Mucosa of stomach (tissue), 1 donor: ENCODE measurements around the gene TRMT10B.
"Not testable (repeated sequence)": the region's sequence is repeated elsewhere in the genome, so short reads cannot be mapped to it uniquely, and the experiment has no call there.

Source experiments
- H3K27me3 ChIP-seq: one replicate; pipeline ENCODE4 v1.7.0; 2013; ENCODE audit warnings: mild to moderate bottlenecking, low read length; ENCODE audit not compliant: control insufficient read depth, insufficient read depth
- H3K36me3 ChIP-seq: one replicate; pipeline ENCODE4 v1.7.0; 2013; ENCODE audit warnings: low read length; ENCODE audit not compliant: control insufficient read depth, insufficient read depth
- H3K4me1 ChIP-seq: one replicate; pipeline ENCODE4 v1.7.0; 2013; ENCODE audit warnings: mild to moderate bottlenecking, low read length; ENCODE audit not compliant: control insufficient read depth, insufficient read depth
- H3K4me3 ChIP-seq: one replicate; pipeline ENCODE4 v1.7.0; 2013; ENCODE audit warnings: low read length
- H3K9ac ChIP-seq: one replicate; pipeline ENCODE4 v1.7.0; 2013; ENCODE audit warnings: mild to moderate bottlenecking, low read length, moderate library complexity
- H3K9me3 ChIP-seq: one replicate; pipeline ENCODE4 v1.7.0; 2013; ENCODE audit warnings: mild to moderate bottlenecking, low read length, moderate library complexity; ENCODE audit not compliant: control insufficient read depth
- donor health status: Pancreatic carcinoma.

Gene TRMT10B

DNA sequence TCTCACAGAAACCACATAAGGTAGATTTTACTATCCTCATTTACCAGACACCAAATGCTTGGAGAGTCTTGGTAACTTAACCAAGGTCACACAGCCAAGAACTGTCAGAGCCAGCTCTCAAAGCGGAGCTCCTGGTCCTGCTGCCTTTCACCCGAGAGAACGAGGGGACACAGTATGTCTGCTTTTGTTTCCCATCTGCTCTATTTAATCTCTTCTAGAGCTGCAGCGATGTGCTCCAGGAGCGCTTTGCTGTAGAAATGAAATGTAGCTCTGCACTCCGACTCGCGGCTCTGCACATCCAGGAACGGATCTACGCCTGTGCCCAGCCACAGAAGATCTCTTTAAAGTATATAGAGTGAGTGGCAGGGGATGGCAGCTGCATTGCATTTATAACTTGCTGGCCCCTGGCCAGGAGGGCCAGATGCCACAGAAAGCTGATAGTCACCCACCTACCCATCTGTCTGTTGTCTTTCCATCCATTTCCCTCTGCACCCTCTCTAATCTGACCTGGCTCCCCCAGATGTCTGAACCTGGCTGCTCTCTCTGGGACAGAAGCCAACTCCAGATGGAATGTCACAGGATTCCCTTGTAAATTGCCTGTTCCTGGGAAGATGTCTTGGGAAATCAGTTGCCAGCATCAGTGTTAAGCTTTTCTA, 21.4 kb upstream of the TRMT10B start:
- no peaks in the 10 kb centered on the region for H3K36me3 ChIP-seq
- no peak overlapping the region for H3K4me3 ChIP-seq
- no peaks in the 10 kb centered on the region for H3K27me3 ChIP-seq
- no peak overlapping the region for H3K9ac ChIP-seq
- no peaks in the 10 kb centered on the region for H3K4me1 ChIP-seq
- H3K9me3 ChIP-seq, result no peaks in the 10 kb centered on the region

DNA sequence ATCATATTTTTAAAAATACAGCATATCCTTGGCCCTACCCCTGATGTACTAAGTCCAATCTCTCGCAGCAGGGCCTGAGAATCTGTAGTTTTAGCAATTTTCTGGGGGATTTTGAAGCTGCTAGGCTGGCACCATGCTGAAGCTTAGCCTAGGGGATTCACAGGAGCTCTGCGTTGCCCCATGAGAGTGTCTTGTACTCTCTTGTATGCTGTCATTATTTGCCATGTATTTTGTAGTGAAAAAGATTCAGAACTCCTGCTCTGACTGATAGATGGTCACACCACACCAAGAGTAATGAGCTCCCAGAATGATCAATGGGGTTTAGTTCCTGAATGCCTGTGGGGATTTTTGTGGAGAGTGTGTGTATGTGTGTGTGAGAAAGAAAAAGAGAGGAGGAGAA, 20.7 kb upstream of the TRMT10B start:
- Histone ChIP-seq H3K27me3 (no peaks in the 10 kb centered on the region), H3K9me3 (no peaks in the 10 kb centered on the region), H3K36me3 (no peaks in the 10 kb centered on the region), H3K4me1 (no peaks in the 10 kb centered on the region), H3K4me3 (no peak overlapping the region), H3K9ac (no peak overlapping the region)

DNA sequence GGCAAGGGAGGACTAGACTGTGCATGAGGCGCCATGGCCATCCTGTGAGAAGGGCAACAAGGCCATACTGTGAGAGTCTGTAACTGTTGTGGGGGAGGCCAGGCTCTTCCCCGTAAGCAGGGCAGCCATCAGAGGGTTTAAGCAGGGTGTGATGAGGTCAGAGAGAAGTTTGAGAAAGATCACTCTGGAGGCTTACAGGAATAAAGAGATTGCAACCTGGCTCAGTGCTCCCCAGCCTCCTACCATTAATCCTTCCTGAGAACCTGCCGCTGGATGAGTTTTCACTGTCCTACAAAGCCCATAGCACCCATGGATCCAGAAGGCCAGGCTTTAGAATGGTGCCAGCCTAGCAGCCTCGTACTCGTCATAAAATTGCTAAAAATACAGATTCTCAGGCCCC, 14.4 kb upstream of the TRMT10B start:
- H3K9ac ChIP-seq, result no peak overlapping the region
- no peaks in the 10 kb centered on the region for H3K27me3 ChIP-seq
- H3K4me3 ChIP-seq, result no peak overlapping the region
- H3K36me3 ChIP-seq, result no peaks in the 10 kb centered on the region
- no peaks in the 10 kb centered on the region for H3K9me3 ChIP-seq
- H3K4me1 ChIP-seq, result no peaks in the 10 kb centered on the region

DNA sequence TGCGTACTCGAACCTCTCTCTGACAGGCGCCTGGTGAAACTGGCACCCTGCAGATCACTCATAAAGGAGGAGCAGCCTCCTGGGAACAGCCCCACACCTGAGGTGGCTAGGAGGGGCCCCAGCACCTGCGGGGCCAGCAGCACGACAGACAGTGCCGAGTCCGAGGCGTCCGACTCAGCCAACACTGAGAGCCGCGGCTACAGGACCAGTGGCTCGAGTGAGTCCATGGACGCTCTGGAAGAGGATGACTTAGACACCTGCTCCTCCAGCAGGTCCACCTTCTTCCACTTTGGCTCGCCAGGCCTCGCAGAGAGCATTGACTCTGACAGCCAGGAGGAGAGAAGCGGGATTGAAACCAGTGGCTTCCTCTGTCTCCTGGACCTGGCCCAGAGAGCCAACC, 13.5 kb upstream of the TRMT10B start:
- Histone ChIP-seq H3K9me3 (no peaks in the 10 kb centered on the region), H3K4me1 (no peaks in the 10 kb centered on the region), H3K27me3 (no peaks in the 10 kb centered on the region), H3K9ac (no peak overlapping the region), H3K36me3 (no peaks in the 10 kb centered on the region), H3K4me3 (no peak overlapping the region)

DNA sequence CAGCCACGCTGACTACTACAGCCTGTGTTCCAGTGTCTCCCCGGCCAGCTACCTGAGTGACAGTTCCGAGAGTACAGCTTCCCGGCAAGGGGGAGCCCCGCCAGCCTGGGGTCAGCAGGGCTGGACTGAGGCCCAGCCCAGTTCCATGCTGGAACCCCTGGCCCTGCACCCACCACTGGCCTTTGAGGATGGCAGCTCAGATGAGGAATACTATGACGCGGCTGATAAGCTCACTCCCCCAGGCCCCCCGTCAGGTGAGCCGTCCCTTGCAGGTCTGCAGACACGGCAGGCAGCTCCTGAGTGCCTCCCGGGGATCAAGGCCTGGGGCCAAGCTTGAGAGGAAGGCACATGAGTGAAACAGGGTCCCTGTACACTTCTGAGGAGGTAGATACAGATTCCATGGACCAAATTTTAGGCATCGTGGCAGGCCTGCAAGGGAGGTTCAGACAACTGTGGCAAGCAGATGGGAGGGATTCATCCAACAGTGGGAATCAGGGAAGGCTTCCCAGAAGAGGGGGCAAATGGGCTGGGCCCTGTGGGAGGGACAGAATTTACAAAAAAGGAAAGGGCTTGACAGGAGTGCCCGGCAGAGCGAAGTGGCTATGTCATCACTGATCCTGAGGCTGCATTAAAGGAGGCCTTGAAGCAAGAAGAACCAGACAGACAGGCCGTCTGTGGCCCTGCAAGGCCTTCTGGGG, 12.8 kb upstream of the TRMT10B start:
- H3K9me3 ChIP-seq, result no peaks in the 10 kb centered on the region
- H3K27me3 ChIP-seq, result no peaks in the 10 kb centered on the region
- H3K36me3 ChIP-seq, result no peaks in the 10 kb centered on the region
- no peak overlapping the region for H3K4me3 ChIP-seq
- H3K4me1 ChIP-seq, result no peaks in the 10 kb centered on the region
- no peak overlapping the region for H3K9ac ChIP-seq

DNA sequence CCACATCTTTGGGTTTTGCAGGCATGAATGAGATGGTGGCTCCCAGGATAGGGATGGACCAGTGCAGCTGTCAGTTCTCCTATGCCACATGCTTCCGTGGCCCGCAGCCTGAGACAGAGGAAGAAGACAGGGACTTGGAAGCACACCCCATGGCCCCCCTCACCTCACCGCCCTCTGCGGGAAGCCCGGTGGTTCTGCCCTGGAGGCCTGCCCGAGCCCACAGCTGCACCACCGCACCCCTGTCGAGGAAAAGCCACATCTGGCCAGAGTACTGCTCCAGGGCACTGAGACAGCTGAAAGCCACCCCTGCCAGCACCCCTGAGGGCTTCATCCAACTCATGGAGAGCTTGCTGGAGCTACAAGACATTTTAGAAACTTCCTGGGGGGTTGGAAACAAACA, 7.6 kb upstream of the TRMT10B start:
- Histone ChIP-seq H3K27me3 (no peaks in the 10 kb centered on the region), H3K4me1 (no peaks in the 10 kb centered on the region), H3K4me3 (no peak overlapping the region), H3K9ac (no peak overlapping the region), H3K9me3 (no peaks in the 10 kb centered on the region), H3K36me3 (no peaks in the 10 kb centered on the region)

DNA sequence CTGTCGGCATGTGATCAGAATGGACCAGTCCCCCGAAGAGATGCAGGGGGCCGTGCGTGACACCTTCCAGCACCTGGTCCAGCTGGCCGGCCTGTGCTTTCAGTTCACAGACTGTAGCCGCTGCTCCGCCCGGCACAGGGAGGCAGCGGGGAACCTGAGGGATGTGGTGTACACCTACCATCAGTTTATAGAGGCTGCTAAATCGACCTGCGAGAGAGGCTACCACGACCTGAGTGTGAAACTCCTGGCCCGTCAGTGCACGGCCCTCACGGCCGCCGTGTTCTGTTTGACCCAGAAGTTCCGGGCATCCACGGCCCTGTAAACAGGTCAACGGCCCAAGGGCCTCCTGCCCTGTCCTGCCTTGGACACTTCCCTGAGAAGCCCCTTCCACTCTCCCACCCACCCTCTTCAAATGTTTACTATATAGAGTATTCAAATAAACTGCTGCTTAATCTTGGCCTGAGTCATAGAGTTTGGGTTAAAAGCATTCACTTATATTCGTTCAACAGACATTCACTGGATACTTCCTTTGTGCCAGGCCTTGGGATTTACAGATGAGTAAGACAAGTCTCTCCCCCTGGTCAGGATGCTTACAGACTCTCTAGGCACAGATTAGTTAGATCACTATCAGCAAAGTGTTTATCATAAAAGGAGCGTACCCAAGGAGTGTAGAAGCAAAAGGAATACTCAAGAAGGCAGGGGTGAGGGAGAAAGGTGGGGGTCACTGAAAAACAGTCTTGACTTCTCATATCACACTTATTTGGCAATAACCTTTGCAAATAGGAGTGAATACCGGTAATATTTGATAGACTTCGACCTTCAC, 6.9 kb upstream of the TRMT10B start:
- H3K4me1 ChIP-seq, result no peaks in the 10 kb centered on the region
- no peak overlapping the region for H3K9ac ChIP-seq
- no peaks in the 10 kb centered on the region for H3K9me3 ChIP-seq
- no peaks in the 10 kb centered on the region for H3K36me3 ChIP-seq
- H3K27me3 ChIP-seq, result no peaks in the 10 kb centered on the region
- no peak overlapping the region for H3K4me3 ChIP-seq

DNA sequence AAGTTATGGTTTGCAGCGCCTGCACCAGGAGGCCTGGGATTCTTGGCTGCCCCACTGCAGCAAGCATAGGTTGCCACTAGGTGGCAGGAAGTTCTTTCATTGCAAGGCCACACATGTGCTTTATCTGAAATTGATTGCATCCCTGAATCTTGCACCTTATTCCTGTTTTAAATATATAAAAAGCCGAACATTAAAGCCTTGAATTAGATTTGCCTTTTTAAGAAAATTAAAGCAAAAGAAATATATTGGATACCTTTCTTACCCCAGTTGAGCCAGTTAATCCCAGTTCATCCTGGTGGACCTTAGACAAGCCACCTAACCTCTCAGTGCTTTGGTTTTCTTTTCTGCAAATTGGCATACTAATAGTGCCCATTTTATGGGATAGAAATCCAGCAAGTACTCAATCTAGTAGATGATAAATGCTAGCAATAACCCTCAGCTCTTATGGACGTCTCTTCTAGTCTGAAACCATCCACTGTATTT, 6.3 kb upstream of the TRMT10B start:
- Histone ChIP-seq H3K27me3 (no peaks in the 10 kb centered on the region), H3K4me3 (no peak overlapping the region), H3K9ac (no peak overlapping the region), H3K9me3 (no peaks in the 10 kb centered on the region), H3K4me1 (no peaks in the 10 kb centered on the region), H3K36me3 (no peaks in the 10 kb centered on the region)

DNA sequence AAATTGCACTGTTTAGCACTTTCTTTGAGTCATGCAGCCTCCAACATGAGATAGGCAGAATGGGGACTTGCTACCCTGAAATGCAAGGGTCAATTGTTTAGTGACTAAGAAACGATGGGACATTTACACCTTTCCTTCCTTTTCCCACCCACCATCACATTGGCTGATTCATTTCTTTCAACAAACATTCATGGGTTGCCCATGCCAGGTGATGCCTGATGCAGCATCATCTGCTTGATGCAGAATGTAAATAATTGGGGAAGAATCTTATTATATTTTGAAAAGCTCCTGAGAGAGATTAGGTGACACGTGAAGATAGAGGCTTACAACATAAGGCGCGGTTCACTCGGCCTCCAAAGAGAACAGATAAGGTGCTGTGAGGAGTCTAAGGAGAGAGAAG, 4.5 kb upstream of the TRMT10B start:
- no peak overlapping the region for H3K4me3 ChIP-seq
- no peak overlapping the region for H3K9ac ChIP-seq
- H3K36me3 ChIP-seq, result no peaks in the 10 kb centered on the region
- no peaks in the 10 kb centered on the region for H3K4me1 ChIP-seq
- no peaks in the 10 kb centered on the region for H3K27me3 ChIP-seq
- no peaks in the 10 kb centered on the region for H3K9me3 ChIP-seq

DNA sequence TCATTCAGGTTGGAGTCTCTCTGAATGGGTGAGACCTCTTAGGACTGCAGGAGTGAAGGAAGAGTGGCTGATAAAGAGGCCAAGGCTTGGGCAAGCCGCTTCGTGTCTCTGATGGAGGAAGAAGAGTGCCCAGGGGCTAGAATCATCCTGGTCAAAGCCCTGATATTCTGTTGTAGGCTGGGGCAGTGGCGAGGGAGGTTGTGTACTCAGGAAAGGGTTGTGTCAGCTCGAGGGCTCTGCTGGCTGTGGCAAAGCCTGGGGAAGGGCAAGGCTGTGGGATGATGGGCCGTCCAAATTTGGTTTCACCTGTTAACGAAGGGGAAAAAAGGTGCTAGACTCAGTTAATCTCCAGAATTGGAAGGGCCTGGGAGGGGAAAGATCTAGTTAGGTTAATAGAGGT, 2.4 kb upstream of the TRMT10B start:
- H3K36me3 ChIP-seq, result no peaks in the 10 kb centered on the region
- no peaks in the 10 kb centered on the region for H3K27me3 ChIP-seq
- no peak overlapping the region for H3K4me3 ChIP-seq
- H3K9ac ChIP-seq, result no peak overlapping the region
- peaks cover 17% of the 10 kb centered on the region for H3K4me1 ChIP-seq
- no peaks in the 10 kb centered on the region for H3K9me3 ChIP-seq

DNA sequence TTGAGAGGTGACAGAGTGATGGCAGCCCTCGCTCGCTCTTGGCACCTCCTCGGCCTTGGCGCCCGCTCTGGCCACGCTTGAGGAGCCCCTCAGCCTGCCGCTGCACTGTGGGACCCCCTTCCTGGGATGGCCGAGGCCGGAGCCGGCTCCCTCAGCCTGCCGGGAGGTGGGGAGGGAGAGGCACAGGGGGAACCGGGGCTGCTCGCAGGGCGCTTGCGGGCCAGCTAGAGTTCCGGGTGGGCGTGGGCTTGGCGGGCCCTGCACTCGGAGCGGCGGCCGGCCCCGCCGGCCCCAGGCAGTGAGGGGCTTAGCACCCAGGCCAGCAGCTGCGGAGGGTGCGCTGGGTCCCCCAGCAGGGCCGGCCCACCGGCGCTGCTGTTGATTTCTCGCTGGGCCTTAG, 1.9 kb upstream of the TRMT10B start:
- not testable (repeated sequence) for H3K4me3 ChIP-seq, H3K9ac ChIP-seq, H3K9me3 ChIP-seq, H3K27me3 ChIP-seq, H3K36me3 ChIP-seq
- peaks cover 17% of the 10 kb centered on the region for H3K4me1 ChIP-seq

DNA sequence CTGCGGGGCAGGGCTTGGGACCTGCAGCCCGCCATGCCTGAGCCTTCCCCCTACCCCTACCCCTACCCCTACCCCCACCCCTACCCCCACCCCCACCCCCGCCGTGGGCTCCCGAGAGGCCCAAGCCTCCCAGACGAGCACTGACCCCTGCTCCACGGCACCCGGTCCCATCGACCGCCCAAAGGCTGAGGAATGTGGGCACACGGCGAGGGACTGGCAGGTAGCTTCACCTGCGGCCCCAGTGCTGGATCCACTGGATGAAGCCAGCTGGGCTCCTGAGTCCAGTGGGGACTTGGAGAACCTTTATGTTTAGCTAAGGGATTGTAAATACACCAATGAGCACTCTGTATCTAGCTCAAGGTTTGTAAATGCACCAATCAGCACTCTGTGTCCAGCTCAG, 1.5 kb upstream of the TRMT10B start:
- peaks cover 17% of the 10 kb centered on the region for H3K4me1 ChIP-seq
- not testable (repeated sequence) for H3K27me3 ChIP-seq, H3K9ac ChIP-seq, H3K4me3 ChIP-seq, H3K9me3 ChIP-seq, H3K36me3 ChIP-seq
